Stimulated activated CD8-positive, alpha-beta memory T cell treated with anti-CD3 and anti-CD28 coated beads, Interleukin-12 subunit alpha, Interleukin-12 subunit beta, amount 100 ng/mL, for 4 hours (primary cell): ENCODE data around the gene FAM181A.

ENCODE experiments used
- DNase-seq: peaks from one replicate; pipeline ENCODE4 v3.0.0-alpha.2; 2020; ENCODE audit warnings: low read depth

Gene FAM181A

GRCh38 chr14:93929048-93929535 lies 1.9 kb downstream of the FAM181A start:
- DNase-seq: no peak

- DNase-seq: no peak
These were observed 2.5 kb downstream of the FAM181A start for GRCh38 chr14:93929657-93930056.

- no peak for DNase-seq
These were observed 3.3 kb downstream of the FAM181A start for GRCh38 chr14:93930296-93930988.

- DNase-seq: no peak
These were observed 3.8 kb downstream of the FAM181A start for GRCh38 chr14:93930989-93931307.

GRCh38 chr14:93932642-93933041 lies 5.5 kb downstream of the FAM181A start:
- DNase-seq: no peak

- no peak for DNase-seq
These were observed 8.1 kb downstream of the FAM181A start for GRCh38 chr14:93935213-93935612.

GRCh38 chr14:93936245-93936644 lies 9.1 kb downstream of the FAM181A start:
- no peak for DNase-seq

GRCh38 chr14:93936926-93937325 lies 9.8 kb downstream of the FAM181A start:
- DNase-seq: no peak

GRCh38 chr14:93937519-93937918 lies 10.4 kb downstream of the FAM181A start:
- no peak for DNase-seq

GRCh38 chr14:93938751-93939303 lies 11.7 kb downstream of the FAM181A start:
- no peak for DNase-seq

- peak; percentile 81 for DNase-seq
These were observed 12.4 kb downstream of the FAM181A start for GRCh38 chr14:93939304-93940229.

GRCh38 chr14:93940437-93940836 lies 13.3 kb downstream of the FAM181A start:
- no peak for DNase-seq

GRCh38 chr14:93941293-93941910 lies 14.3 kb downstream of the FAM181A start:
- DNase-seq: no peak

- no peak for DNase-seq
These were observed 15.9 kb downstream of the FAM181A start for GRCh38 chr14:93943052-93943451.

- DNase-seq: no peak
These were observed 16.8 kb downstream of the FAM181A start for GRCh38 chr14:93943930-93944329.

GRCh38 chr14:93944348-93945069 lies 17.4 kb downstream of the FAM181A start:
- no peak for DNase-seq

- DNase-seq: no peak
These were observed 17.9 kb downstream of the FAM181A start for GRCh38 chr14:93945070-93945399.

GRCh38 chr14:93946104-93946503 lies 19.0 kb downstream of the FAM181A start:
- DNase-seq: no peak

- DNase-seq: no peak
These were observed 19.5 kb downstream of the FAM181A start for GRCh38 chr14:93946541-93947090.

- no peak for DNase-seq
These were observed 20.1 kb downstream of the FAM181A start for GRCh38 chr14:93947282-93947681.

- no peak for DNase-seq
These were observed 22.4 kb downstream of the FAM181A start for GRCh38 chr14:93949511-93950075.
